IMR-90 (cell line): ENCODE results near the gene CCDC33. TPM values are rescaled to one million over a fixed set of nuclear protein-coding genes. Genes with fewer than 3 reads are reported as not detected.
A peak's percentile ranks its signal among the peaks of the same experiment; 100 is the strongest.

ENCODE experiments used
- ATAC-seq: fragments of 200-7000 bp; cut with Tn5 transposase; 2 replicates; pipeline ENCODE4 v1.9.1; 2020; ENCODE audit warnings: low read depth, mild to moderate bottlenecking, moderate library complexity
- BruUV-seq: library from RNA; stranded (reverse); fragments of 400-500 nt; replicated peaks from 2 replicates; lab custom pipeline; 2021; lab: Mats Ljungman, UMichigan
- CTCF ChIA-PET: fragments of 300-600 bp; formaldehyde crosslinking; extraction: SDS; loops from one replicate; lab custom pipeline; 2021; ENCODE audit warnings: antibody characterized with exemption; lab: Yijun Ruan, JAX
- POLR2A ChIA-PET: fragments of 300-600 bp; sonication (Branson Sonifier 250); formaldehyde crosslinking; loops from one replicate; lab custom pipeline; 2022; ENCODE audit warnings: antibody characterized with exemption; ENCODE audit not compliant: unreplicated experiment; lab: Charles Lee
- DNase-seq: peaks from one replicate; pipeline ENCODE4 v3.0.0; 2013
- H2AFZ ChIP-seq: replicated peaks from 2 replicates; pipeline ENCODE3; 2013; ENCODE audit warnings: low read length, mild to moderate bottlenecking; ENCODE audit not compliant: poor library complexity
- H2AK5ac ChIP-seq: 2 replicates; pipeline ENCODE4 v1.6.1; 2013; ENCODE audit warnings: low read depth, low read length, inconsistent platforms
- H2AK9ac ChIP-seq: replicated peaks from 2 replicates; pipeline ENCODE3; 2013; ENCODE audit warnings: mild to moderate bottlenecking, low read depth, low read length, moderate library complexity; ENCODE audit not compliant: poor library complexity
- H2BK120ac ChIP-seq: 2 replicates; pipeline ENCODE4 v1.6.1; 2013; ENCODE audit warnings: low read depth, low read length, inconsistent platforms
- H2BK15ac ChIP-seq: 3 replicates; pipeline ENCODE4 v1.6.1; 2013; ENCODE audit warnings: low read depth, low read length, inconsistent platforms
- H2BK20ac ChIP-seq: 2 replicates; pipeline ENCODE4 v1.6.1; 2013; ENCODE audit warnings: low read depth, mild to moderate bottlenecking, inconsistent platforms, low read length, moderate library complexity
- H2BK5ac ChIP-seq: 2 replicates; pipeline ENCODE4 v1.6.1; 2013; ENCODE audit warnings: mild to moderate bottlenecking, low read depth, low read length, inconsistent platforms; ENCODE audit not compliant: poor library complexity, severe bottlenecking
- H3K14ac ChIP-seq: replicated peaks from 2 replicates; pipeline ENCODE4 v1.6.1; 2013; ENCODE audit warnings: low read depth, low read length, inconsistent platforms
- H3K18ac ChIP-seq: 2 replicates; pipeline ENCODE4 v1.6.1; 2013; ENCODE audit warnings: low read depth, low read length, control low read depth
- H3K23ac ChIP-seq: 2 replicates; pipeline ENCODE4 v1.6.1; 2013; ENCODE audit warnings: low read depth, low read length, inconsistent platforms
- H3K27ac ChIP-seq: 2 replicates; pipeline ENCODE4 v1.5.1; 2013; ENCODE audit warnings: mild to moderate bottlenecking, control low read depth, low read length; ENCODE audit not compliant: insufficient read depth
- H3K27me3 ChIP-seq: 2 replicates; pipeline ENCODE4 v1.6.1; 2013; ENCODE audit warnings: low read length; ENCODE audit not compliant: control insufficient read depth, insufficient read depth
- H3K36me3 ChIP-seq: 2 replicates; pipeline ENCODE4 v1.6.1; 2013; ENCODE audit warnings: low read length, mixed read lengths; ENCODE audit not compliant: control insufficient read depth, insufficient read depth
- H3K4ac ChIP-seq: 2 replicates; pipeline ENCODE4 v1.6.1; 2013; ENCODE audit warnings: low read depth, low read length, inconsistent platforms
- H3K4me1 ChIP-seq: 2 replicates; pipeline ENCODE4 v1.6.1; 2013; ENCODE audit warnings: low read length, mixed read lengths; ENCODE audit not compliant: control insufficient read depth, insufficient read depth
- H3K4me2 ChIP-seq: 2 replicates; pipeline ENCODE4 v1.6.1; 2013; ENCODE audit warnings: low read depth, mild to moderate bottlenecking, control low read depth, low read length, moderate library complexity
- H3K4me3 ChIP-seq: 2 replicates; pipeline ENCODE4 v1.5.1; 2013; ENCODE audit warnings: low read depth, mild to moderate bottlenecking, control low read depth, low read length, moderate library complexity; ENCODE audit not compliant: insufficient read depth
- H3K56ac ChIP-seq: 2 replicates; pipeline ENCODE4 v1.6.1; 2013; ENCODE audit warnings: low read length, inconsistent platforms; ENCODE audit not compliant: insufficient read depth; ENCODE audit errors: extremely low read depth
- H3K79me1 ChIP-seq, 2 experiments: 2 replicates each; pipeline ENCODE4 v1.6.1; 2013; ENCODE audit warnings: low read length in 2 of 2, inconsistent platforms in 1 of 2, low read depth in 1 of 2
- H3K9ac ChIP-seq: 2 replicates; pipeline ENCODE4 v1.6.1; 2013; ENCODE audit warnings: low read depth, low read length, control low read depth
- H3K9me1 ChIP-seq: 2 replicates; pipeline ENCODE4 v1.6.1; 2013; ENCODE audit warnings: low read length, inconsistent platforms; ENCODE audit not compliant: insufficient read depth
- H3K9me3 ChIP-seq: 2 replicates; pipeline ENCODE4 v1.6.1; 2013; ENCODE audit warnings: low read length; ENCODE audit not compliant: control insufficient read depth, insufficient read depth
- H4K20me1 ChIP-seq: 2 replicates; pipeline ENCODE4 v1.6.1; 2013; ENCODE audit warnings: low read length, inconsistent platforms; ENCODE audit not compliant: insufficient read depth
- H4K5ac ChIP-seq: 2 replicates; pipeline ENCODE4 v1.6.1; 2013; ENCODE audit warnings: mild to moderate bottlenecking, low read depth, low read length, control low read depth
- H4K8ac ChIP-seq, 2 experiments: 2 replicates each; pipeline ENCODE4 v1.6.1; 2013; ENCODE audit warnings: low read depth in 2 of 2, low read length in 2 of 2, control low read depth in 1 of 2, inconsistent platforms in 1 of 2
- H4K91ac ChIP-seq: 2 replicates; pipeline ENCODE4 v1.6.1; 2013; ENCODE audit warnings: low read depth, low read length, inconsistent platforms; ENCODE audit not compliant: insufficient read depth
- BHLHE40 ChIP-seq: fragments of 150-350 bp; IDR thresholded peaks from 2 replicates; pipeline ENCODE4 v1.6.1; 2016; ENCODE audit warnings: mild to moderate bottlenecking, low read depth, low read length
- CHD1 ChIP-seq: IDR thresholded peaks from 2 replicates; pipeline ENCODE4 v1.6.1; 2012; ENCODE audit warnings: low read depth, low read length, improper control_type of control experiment
- CTCF ChIP-seq: conservative IDR thresholded peaks from 2 replicates; pipeline ENCODE4 v1.5.1; 2012; ENCODE audit warnings: mild to moderate bottlenecking, low read depth, low read length, improper control_type of control experiment
- ELK1 ChIP-seq: fragments of 150-350 bp; IDR thresholded peaks from 2 replicates; pipeline ENCODE4 v1.6.1; 2016; ENCODE audit warnings: low read depth, mild to moderate bottlenecking, low read length, moderate library complexity, borderline replicate concordance
- FOS ChIP-seq: fragments of 150-350 bp; IDR thresholded peaks from 2 replicates; pipeline ENCODE4 v1.6.1; 2016; ENCODE audit warnings: low read depth, low read length
- MAFK ChIP-seq: IDR thresholded peaks from 2 replicates; pipeline ENCODE4 v1.6.1; 2012; ENCODE audit warnings: low read depth, low read length, improper control_type of control experiment
- MAZ ChIP-seq: IDR thresholded peaks from 2 replicates; pipeline ENCODE4 v1.6.1; 2012; ENCODE audit warnings: low read depth, mild to moderate bottlenecking, low read length, improper control_type of control experiment, moderate library complexity, borderline replicate concordance
- NFE2L2 ChIP-seq: fragments of 150-350 bp; IDR thresholded peaks from 2 replicates; pipeline ENCODE4 v1.6.1; 2016; ENCODE audit warnings: low read depth, mild to moderate bottlenecking, low read length
- RCOR1 ChIP-seq: IDR thresholded peaks from 2 replicates; pipeline ENCODE4 v1.6.1; 2012; ENCODE audit warnings: mild to moderate bottlenecking, low read length, improper control_type of control experiment; ENCODE audit not compliant: insufficient replicate concordance
- RFX5 ChIP-seq: IDR thresholded peaks from 2 replicates; pipeline ENCODE4 v1.8.0; 2012; ENCODE audit warnings: low read depth, mild to moderate bottlenecking, low read length, moderate library complexity
- SMC3 ChIP-seq: fragments of 150-350 bp; IDR thresholded peaks from 2 replicates; pipeline ENCODE4 v1.6.1; 2016; ENCODE audit warnings: low read depth, mild to moderate bottlenecking, antibody characterized with exemption, low read length, moderate library complexity
- USF2 ChIP-seq: fragments of 150-350 bp; IDR thresholded peaks from 2 replicates; pipeline ENCODE4 v1.6.1; 2017; ENCODE audit warnings: mild to moderate bottlenecking, antibody characterized with exemption, low read length, low read depth
- WGBS, 2 experiments: methylation state at CpG; one replicate each; pipeline versions ENCODE4 v1.1.5 to v1.1.7; 2013; ENCODE audit warnings: missing lambda C conversion rate in 2 of 2; ENCODE audit not compliant: insufficient read length in 1 of 2; ENCODE audit errors: extremely low coverage in 2 of 2; 5-methylcytosine and 5-hydroxymethylcytosine counted together
- dilution Hi-C: fragments of 300-500 bp; cut with HindIII; formaldehyde crosslinking; loops from one replicate; pipeline ENCODE4 v1.14.3; 2018; ENCODE audit warnings: low sequenced_read_pairs; ENCODE audit not compliant: unreplicated experiment
- in situ Hi-C: fragments of 300-500 bp; cut with MboI; formaldehyde crosslinking; loops from 3 replicates; pipeline ENCODE4 v1.14.3; 2019; ENCODE audit warnings: low sequenced_read_pairs, inconsistent platforms, mixed read lengths
- intact Hi-C: fragments of 100-400 bp; cut with micrococcal nuclease; formaldehyde crosslinking; loops from 2 replicates; pipeline ENCODE4 v1.10.0; 2022
- polyA plus RNA-seq, 3 experiments: library from polyadenylated mRNA; depleted of rRNA; stranded (reverse); fragments of >200 nt; gene quantifications; 2 replicates each; pipeline ENCODE4 v1.2.3, GENCODE V29; 2012; ENCODE audit warnings: low replicate concordance in 1 of 3
- total RNA-seq: library from RNA; depleted of rRNA; stranded (reverse); fragments of >200 nt; gene quantifications from 2 replicates; pipeline ENCODE4 v1.2.3, GENCODE V29; 2012

The CCDC33 gene
- total and polyA plus RNA-seq, 2 of the 4 experiments (the other 2 are of a cell fraction), result not detected

- H4K20me1 ChIP-seq, result no peaks in the 10 kb centered on the region
- H2AK9ac ChIP-seq, result peak overlapping the region; percentile 29
- H3K9me1 ChIP-seq, result peaks cover 8% of the 10 kb centered on the region; the same call in 1 of the 2 replicates
- H4K8ac ChIP-seq, result peak overlapping the region in 1 of 2 experiments; percentile 41; a peak in 2 of 4 replicates
- H3K4me1 ChIP-seq, result peaks cover 4% of the 10 kb centered on the region; the same call in 1 of the 2 replicates
- no peak overlapping the region for H3K56ac ChIP-seq
- DNase-seq (peak; percentile 75), ATAC-seq (peak; percentile 98)
- H2BK120ac ChIP-seq, result peak overlapping the region; percentile 55; the same call in 1 of the 2 replicates
- H2BK15ac ChIP-seq, result peak overlapping the region; percentile 45; the same call in 1 of the 3 replicates
- H3K9me3 ChIP-seq, result no peaks in the 10 kb centered on the region
- no peak overlapping the region for H2BK5ac ChIP-seq
- no peak overlapping the region for H3K4me3 ChIP-seq
- no peak overlapping the region for H3K23ac ChIP-seq
- 0 out of 2 replicates have a peak overlapping the region, but pooled peaks have one; percentile 4 for H4K5ac ChIP-seq
- BruUV-seq, result no TSS peak
- H2AK5ac ChIP-seq, result peak overlapping the region; percentile 69
- H3K27me3 ChIP-seq, result no peaks in the 10 kb centered on the region
- ChIA-PET POLR2A (no interaction called here), CTCF (interaction anchor here (0.6 to 5.3 kb wide), 15 partner anchors 11 to 235 kb away, joined by 3 to 31 read pairs (median 5); no protein-coding TSS in a partner anchor)
- H2BK20ac ChIP-seq, result 0 out of 2 replicates have a peak overlapping the region, but pooled peaks have one; percentile 38
- intact Hi-C loops (loop anchor here (1.0 to 5.0 kb wide), 3 partner anchors 56 to 165 kb away; no protein-coding TSS in a partner anchor), in situ Hi-C loops (loop anchor here (5.0 kb wide), 1 partner anchor 55 kb away; no protein-coding TSS in a partner anchor), dilution Hi-C loops (no loop called here)
- peak overlapping the region; percentile 82 for H2AFZ ChIP-seq
- H3K27ac ChIP-seq, result no peak overlapping the region
- H3K79me1 ChIP-seq, result peaks cover 0 to 5% of the 10 kb centered on the region in 2 experiments; a peak in 1 of 4 replicates
- no peak overlapping the region for H3K14ac ChIP-seq
- peak overlapping the region; percentile 14; the same call in 1 of the 2 replicates for H4K91ac ChIP-seq
- no peak overlapping the region for H3K18ac ChIP-seq
- H3K9ac ChIP-seq, result no peak overlapping the region
- H3K4me2 ChIP-seq, result no peak overlapping the region
- H3K4ac ChIP-seq, result no peak overlapping the region; the same call in 1 of the 2 replicates
- 0% methylated on average over 3 of the region's 13 CpGs; no CpG with 5 or more reads in 1 of the 2 experiments for WGBS, 2 experiments
- H3K36me3 ChIP-seq, result no peaks in the 10 kb centered on the region
- TF ChIP-seq RFX5, result no peak
- no peak for TF ChIP-seq BHLHE40
- no peak for TF ChIP-seq RCOR1
- TF ChIP-seq MAFK, result no peak
- TF ChIP-seq CTCF, result peak; percentile 97
- TF ChIP-seq ELK1, result no peak
- TF ChIP-seq NFE2L2, result no peak
- TF ChIP-seq USF2, result peak; percentile 47; the same call in 1 of the 2 replicates
- TF ChIP-seq MAZ, result peak; percentile 32; the same call in 1 of the 2 replicates
- TF ChIP-seq FOS, result no peak
- peak; percentile 99 for TF ChIP-seq SMC3
- TF ChIP-seq CHD1, result no peak
Observed at GRCh38 chr15:74382004-74382816, 146.1 kb downstream of the CCDC33 start.
